Suppressor macrophage treated with lipopolysaccharide for 4 hours (primary cell): ENCODE data around the gene RNF123.

ENCODE experiments used
- DNase-seq: peaks from one replicate; pipeline ENCODE4 v3.0.0-alpha.2; 2020

The RNF123 gene

GRCh38 chr3:49705390-49705960 lies 16.1 kb downstream of the RNF123 start:
- DNase-seq, result no peak

- DNase-seq, result no peak
Observed at GRCh38 chr3:49706456-49707112, 17.2 kb downstream of the RNF123 start.

- no peak for DNase-seq
Observed at GRCh38 chr3:49707113-49707480, 17.7 kb downstream of the RNF123 start.

GRCh38 chr3:49709852-49710251 lies 20.5 kb downstream of the RNF123 start:
- no peak for DNase-seq

- no peak for DNase-seq
Observed at GRCh38 chr3:49711489-49711888, 22.1 kb downstream of the RNF123 start.

- no peak for DNase-seq
Observed at GRCh38 chr3:49712166-49712565, 22.8 kb downstream of the RNF123 start.

- DNase-seq, result no peak
Observed at GRCh38 chr3:49712631-49713317, 23.4 kb downstream of the RNF123 start.

- no peak for DNase-seq
Observed at GRCh38 chr3:49713336-49714105, 24.2 kb downstream of the RNF123 start.

GRCh38 chr3:49714728-49715550 lies 25.6 kb downstream of the RNF123 start:
- no peak for DNase-seq

GRCh38 chr3:49715611-49716121 lies 26.3 kb downstream of the RNF123 start:
- no peak for DNase-seq

GRCh38 chr3:49716169-49716568 lies 26.8 kb downstream of the RNF123 start:
- no peak for DNase-seq

GRCh38 chr3:49716691-49717210 lies 27.4 kb downstream of the RNF123 start:
- no peak for DNase-seq

- DNase-seq, result no peak
Observed at GRCh38 chr3:49717211-49717958, 28.0 kb downstream of the RNF123 start.

GRCh38 chr3:49717959-49718857 lies 28.9 kb downstream of the RNF123 start:
- no peak for DNase-seq

- DNase-seq, result no peak
Observed at GRCh38 chr3:49718858-49719213, 29.5 kb downstream of the RNF123 start.

GRCh38 chr3:49719214-49719884 lies 30.0 kb downstream of the RNF123 start, which contains the start of gene AMIGO3:
TSS of gene AMIGO3 (minus strand) at chr3:49719684. CDS start at chr3:49719465, 219 bp downstream.
- peak; percentile 95 for DNase-seq

GRCh38 chr3:49720855-49721595 lies 31.7 kb downstream of the RNF123 start:
- DNase-seq, result no peak

- no peak for DNase-seq
Observed at GRCh38 chr3:49721596-49721895, 32.2 kb downstream of the RNF123 start.
